Islet precursor cell (in vitro differentiated cells): ENCODE measurements around the gene ABCG1.
A peak's percentile ranks its signal among the peaks of the same experiment; 100 is the strongest.

ENCODE experiments used
- DNase-seq: peaks from one replicate; pipeline ENCODE4 v3.0.0-alpha.2; 2018

Gene ABCG1

GRCh38 chr21:42310411-42311001 is 91.6 kb downstream of the ABCG1 start:
- peak; percentile 42 for DNase-seq

GRCh38 chr21:42311160-42311559 is 92.2 kb downstream of the ABCG1 start:
- peak; percentile 38 for DNase-seq

DNA sequence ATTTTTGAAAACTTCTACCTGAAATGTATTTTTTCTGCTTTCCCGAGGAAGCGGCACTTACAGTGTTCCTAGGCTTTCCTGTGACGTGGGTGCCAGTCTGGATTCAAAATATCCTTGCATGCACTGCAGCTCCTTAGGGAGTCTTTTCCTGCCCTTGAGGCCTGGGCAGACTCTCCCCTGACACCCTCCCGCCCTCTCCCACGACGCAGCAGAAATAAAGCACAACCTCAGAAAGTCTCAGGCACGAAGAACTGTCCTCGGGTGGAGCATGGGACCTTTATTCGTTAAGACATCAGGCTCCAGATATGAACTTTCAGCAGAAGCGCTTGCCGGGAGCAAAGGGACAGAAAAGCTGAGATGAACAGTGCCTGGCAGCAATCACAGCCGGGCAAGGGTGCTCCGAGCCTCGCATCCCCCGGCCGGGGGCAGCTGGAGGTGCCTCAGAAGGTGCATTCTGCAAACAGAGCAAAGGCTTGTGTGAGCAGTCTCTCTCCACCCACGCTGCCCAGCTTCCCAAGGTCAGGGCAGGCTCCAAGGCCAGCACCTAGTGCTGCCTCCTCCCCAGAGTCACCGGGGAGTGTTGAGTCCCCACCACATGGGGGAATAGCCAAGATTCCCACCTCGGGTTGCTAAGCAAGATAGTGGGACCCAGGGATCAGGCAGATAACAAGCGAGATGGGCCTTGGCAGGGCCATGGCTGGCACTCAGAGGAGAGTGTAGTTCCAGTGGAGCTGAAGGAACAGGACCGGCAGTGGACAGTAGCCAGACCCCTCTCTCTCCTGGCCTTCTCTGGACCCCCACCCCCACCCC is 93.1 kb downstream of the ABCG1 start:
- peak; percentile 49 for DNase-seq

GRCh38 chr21:42312626-42313104 is 93.7 kb downstream of the ABCG1 start:
- DNase-seq: peak; percentile 43

DNA sequence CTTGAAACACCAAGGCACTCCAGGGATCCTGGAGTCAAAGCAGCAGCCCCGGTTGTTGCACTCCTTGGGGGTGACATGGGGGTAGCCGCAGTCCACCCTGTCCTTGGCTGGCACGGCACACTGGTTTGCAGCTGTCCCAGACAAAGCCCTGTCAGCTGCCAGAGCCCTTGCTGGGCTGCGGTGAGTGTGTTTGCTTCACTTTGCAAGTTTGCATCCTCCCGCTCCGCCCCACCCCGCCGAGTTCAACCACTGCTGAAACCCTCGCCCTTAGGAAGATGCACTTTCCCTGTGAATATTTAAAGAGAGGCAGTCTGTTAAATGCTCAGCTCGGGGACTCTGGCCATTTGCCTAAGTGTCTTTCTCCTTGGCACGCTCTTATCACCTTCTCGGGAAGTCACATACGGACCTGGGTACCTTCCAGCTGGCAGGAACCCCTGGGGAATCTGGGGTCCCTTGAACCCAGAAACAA is 94.6 kb downstream of the ABCG1 start:
- DNase-seq: peak; percentile 55

DNA sequence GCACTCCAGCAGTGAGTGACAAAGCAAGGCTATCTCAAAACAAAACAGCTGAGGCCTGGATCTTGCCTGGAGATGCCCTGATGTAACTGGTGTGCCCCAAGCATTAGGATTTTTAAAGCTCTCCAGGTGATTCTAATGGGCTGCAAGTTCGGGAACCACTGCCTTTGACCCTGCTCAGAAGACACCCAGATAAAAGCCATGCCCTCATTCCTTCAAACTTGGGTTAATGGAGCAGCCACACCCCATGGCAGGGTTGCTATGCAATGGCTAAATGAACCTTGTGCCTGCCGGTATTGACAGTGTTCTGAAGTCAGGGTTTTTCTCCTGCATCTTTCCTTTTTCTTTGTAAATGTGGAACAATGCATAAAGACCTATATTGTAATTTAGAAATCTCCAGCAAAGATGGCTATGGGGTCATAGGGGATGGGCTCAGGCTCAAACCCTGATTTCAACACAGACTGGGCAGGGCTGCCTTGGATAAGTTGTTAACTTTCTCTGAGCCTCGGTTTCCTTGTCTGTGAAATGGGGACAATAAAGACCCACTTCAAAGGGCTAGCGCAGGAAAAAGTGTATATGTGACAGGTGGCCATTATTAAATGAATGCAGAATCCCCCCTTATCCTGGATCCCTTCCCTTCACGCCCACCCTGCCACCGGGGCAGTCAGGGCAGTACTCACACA is 95.8 kb downstream of the ABCG1 start:
- peak; percentile 36 for DNase-seq

GRCh38 chr21:42315296-42315891 is 96.5 kb downstream of the ABCG1 start, which contains the start of gene TFF3:
Gene TFF3, minus strand, starts transcription at chr21:42315409. Its CDS starts 35 bp downstream, at chr21:42315374.
- DNase-seq: peak; percentile 69

DNA sequence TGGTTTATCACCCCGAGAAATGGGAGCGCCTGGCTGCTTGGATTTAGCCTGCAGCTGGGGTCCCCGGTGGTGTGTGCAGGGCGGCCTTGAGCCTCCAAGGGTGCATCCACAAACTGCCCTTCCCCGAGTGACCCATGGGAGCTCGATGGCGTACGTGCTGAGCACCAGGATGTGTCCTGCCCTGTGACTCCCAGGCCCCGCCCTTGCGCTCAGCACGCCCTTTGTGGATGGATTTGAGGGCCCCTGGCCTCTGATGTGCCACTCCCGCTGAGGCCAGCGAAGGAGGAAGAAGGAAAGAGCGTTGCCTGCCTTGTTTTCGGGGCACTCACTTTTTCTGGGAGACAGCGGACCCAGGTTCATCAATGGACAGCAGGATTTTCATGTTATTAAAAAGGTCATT is 98.0 kb downstream of the ABCG1 start:
- DNase-seq: peak; percentile 29

GRCh38 chr21:42317341-42317741 is 98.4 kb downstream of the ABCG1 start:
- peak; percentile 29 for DNase-seq

- peak; percentile 46 for DNase-seq
Observed at GRCh38 chr21:42317826-42318746, 99.1 kb downstream of the ABCG1 start.

DNA sequence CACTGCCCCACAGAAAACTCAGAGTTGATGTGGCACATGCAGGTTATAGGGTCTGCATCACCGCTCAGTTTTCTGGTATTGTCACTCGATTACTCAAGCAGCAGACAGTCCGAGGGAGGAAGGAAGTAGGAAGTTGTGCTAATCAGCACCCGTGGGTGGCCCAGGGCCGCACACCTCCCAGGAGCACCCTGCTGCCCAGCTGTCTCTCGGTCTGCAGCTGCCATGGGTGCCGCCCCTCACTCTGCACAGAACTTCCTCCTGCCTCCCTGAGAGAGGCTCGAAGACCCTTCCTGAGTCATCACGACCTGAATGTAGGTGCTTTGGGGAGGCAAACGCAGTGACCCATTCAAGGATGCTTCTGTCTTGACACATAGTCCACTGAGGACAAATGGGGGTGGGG is 100.4 kb downstream of the ABCG1 start:
- no peak for DNase-seq

DNA sequence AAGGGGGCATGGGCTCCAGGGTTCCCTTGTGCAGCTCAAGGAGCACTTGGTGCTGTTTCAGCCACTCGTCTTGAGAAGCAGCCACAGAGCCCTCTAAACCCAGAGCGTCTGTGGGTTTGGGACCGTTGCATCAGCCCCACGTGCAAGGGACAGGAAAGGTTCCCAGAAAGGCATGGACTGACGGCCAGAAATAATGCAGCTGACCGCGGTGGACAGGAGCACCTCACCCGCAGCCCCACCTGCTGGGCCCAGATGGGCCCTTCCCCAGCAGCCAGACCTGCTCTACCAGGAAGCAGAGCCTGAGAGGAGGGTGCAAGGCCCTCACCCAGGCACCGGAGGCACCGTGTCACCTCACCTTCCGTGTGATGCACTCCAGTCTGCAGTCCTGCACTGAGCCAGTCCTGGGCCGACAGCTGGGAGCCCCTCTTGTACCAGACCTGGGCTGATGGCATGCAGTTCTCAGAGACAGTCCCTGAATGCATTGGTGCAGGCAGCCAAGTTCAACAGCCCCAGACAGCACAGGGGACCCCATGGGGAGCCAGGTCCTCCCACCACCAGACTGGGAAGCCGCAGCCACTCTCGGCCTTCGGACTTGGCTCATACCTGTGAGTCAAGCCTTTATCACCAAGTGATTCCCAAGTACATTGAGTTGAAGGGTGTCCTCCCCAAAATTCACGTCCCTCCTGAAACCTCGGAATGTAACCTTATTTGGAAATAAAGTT is 101.1 kb downstream of the ABCG1 start:
- peak; percentile 55 for DNase-seq

DNA sequence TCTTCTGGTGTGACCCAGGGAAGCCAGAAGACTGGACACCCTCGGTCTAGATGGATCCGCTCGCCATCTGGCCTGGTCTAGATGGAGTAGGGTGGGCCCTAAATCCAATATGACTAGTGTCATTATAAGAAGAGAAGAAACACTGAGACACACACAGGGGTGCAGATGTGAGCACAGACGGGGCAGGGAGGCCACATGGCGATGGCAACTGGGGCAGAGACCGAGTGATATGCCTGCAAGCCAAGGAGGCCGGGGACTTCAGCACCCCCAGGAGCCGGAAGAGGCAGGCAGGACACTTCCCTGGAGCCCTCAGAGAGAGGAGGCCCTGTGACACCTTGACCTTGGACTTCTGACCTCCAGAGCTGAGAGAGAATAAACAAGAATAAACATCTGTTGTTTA is 101.9 kb downstream of the ABCG1 start:
- DNase-seq: no peak

GRCh38 chr21:42321231-42321630 is 102.3 kb downstream of the ABCG1 start:
- DNase-seq: no peak

- no peak for DNase-seq
Observed at GRCh38 chr21:42321845-42322244, 102.9 kb downstream of the ABCG1 start.

DNA sequence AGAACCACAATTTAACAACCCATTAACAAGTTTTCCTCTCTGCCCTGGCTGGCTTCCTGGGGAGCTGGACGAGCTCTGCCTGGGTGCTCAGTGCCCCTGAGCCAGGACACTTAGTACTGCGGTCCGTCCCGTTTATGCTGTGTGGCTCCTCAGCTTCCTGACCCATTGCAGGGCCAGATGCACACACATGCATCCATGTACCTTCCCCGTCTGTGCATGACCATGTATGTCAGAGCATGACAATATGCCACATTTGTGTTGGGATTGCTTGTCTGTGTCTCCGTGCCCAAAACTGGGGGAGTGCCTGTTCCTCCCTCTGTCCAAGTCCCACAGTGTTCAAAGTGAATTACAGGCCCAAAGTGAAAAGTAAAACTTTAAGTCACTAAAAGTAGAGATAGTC is 106.0 kb downstream of the ABCG1 start:
- no peak for DNase-seq

DNA sequence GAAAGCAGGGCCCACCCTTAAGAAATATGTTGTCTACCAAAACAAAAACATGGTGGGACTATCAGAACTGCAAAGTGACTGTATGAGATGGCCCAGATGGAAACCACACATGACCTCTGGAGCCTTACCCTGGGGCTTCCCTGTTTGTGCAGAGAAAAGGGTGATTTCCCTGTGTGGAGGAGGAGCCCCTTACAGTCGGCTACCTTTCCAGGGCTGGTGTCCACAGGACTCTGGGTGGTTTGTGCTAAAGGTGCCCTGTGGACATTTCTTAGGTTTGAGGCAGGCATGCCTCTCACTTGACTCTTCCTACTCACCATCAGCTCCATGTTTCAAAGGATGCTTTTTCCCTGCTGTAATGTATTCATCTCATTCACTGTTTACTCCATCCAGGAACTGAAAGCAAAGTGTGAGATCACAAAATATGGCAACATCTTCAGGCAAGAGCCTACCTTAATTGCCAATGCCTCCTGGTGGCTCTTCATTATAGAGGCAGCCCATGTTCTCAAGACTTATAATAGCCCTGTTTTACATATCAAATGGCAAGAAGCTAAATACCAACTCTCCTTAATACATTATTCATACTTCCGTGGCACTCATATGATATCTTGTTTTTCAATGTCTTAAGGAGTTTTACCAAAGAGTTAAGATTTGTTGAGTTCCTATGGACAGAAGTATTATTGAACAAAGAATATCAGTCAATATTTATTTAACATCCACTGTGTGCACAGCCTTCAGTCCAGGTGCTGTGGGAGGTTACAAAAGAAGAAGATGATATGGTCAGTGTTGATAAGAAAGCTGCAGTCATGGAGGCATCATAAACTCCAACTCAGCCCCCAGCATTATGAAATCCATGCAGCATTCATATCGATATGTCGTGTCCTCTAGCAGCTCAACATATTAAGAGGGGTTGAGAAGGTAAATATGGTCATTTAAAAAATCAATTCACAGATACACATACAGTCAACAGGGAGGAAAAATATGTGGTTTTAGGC is 111.7 kb downstream of the ABCG1 start:
- DNase-seq: no peak

DNA sequence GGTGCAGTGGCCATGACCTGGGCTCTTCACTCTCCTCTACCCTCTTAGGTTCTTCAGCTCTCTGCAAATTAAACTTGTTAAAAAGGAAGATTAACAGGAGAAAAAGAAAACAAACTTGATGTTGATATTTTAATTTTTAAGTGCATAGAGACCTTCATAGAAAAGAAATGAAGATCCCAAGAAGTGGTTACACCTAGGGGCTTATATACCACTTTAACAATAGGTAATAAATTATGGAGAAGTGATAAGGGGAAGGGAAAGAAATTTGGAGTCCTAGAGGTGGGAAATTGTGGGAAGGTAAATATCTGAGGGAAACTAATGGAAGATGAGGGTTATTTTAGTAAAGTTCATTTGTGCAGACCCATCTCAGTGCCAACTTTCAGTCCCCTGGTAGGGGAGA is 112.7 kb downstream of the ABCG1 start:
- DNase-seq: no peak

DNA sequence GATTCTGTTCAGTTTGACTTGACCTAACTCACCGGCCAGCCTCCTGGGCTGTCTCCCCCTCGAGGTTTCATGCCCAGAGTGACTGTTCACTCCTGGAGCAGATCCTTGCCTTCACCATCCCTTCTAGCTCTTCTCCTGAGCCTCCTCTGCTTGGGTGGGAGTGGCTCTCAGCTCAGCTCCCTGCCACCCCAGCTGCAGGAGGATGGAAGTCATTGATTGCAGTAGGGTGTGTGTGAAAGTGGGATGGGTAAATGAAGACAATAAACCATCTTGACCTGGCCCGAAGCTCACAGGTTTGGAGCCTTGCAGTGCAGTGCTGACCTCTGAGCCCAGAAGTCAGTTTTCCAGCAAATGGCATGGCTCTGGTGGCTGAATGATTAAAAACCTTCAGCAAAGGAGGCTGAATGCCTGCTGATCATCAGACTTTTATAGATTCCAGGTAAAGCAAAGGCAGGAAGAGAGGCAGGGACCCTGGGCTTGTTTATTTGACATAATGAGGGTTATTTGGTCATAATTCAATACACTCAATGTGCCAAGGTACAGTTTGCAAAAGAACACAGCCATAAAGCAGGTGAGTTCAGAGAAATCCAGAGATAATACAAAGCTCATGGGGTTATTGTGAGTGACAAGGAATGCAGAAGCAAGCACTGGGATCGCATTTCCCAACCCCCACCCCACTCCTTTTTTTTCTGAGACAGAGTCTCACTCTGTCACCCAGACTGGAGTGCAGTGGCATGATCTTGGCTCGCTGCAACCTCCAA is 113.8 kb downstream of the ABCG1 start:
- DNase-seq: no peak
